SH-SY5Y (cell line): ENCODE results near the gene TAAR8.

Experiments
- GATA2 ChIP-seq: IDR thresholded peaks from 2 replicates; pipeline ENCODE4 v1.6.1; 2011; ENCODE audit warnings: mild to moderate bottlenecking, low read depth, low read length
- GATA3 ChIP-seq: IDR thresholded peaks from 2 replicates; pipeline ENCODE4 v1.6.1; 2011; ENCODE audit warnings: low read depth, mild to moderate bottlenecking, low read length, moderate library complexity

DNA sequence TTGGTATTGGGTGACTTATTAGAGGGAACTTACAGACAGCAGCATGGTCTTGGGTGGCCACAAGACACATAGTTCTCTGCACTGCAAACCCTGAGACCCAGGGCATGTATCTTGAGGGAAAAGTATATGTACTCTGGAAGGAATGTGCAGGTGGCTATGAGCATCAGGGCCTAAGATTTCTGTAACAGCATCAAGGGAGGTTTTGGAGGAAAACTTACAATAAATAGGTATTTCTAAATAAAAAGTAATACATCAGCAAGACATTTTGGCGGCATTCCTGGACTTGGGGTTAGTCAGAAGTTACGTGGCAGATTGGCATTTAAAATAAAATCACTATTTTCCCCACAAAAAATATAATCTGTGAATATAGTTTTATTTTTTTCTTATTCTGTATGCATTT lies 31.5 kb upstream of the TAAR8 start:
- TF ChIP-seq GATA3 (no peak), GATA2 (no peak)
